DND-41 (cell line): ENCODE results near the gene ATAD3B.
"Not testable (repeated sequence)": the region's sequence is repeated elsewhere in the genome, so short reads cannot be mapped to it uniquely, and the experiment has no call there.

Source experiments
- ATAC-seq: fragments of 200-7000 bp; cut with Tn5 transposase; 3 replicates; pipeline ENCODE4 v1.9.1; 2021; ENCODE audit warnings: low read depth; ENCODE audit not compliant: insufficient read depth
- DNase-seq: peaks from one replicate; pipeline ENCODE4 v3.0.0-alpha.2; 2020
- H2AFZ ChIP-seq: 2 replicates; pipeline ENCODE4 v1.6.0; 2012; ENCODE audit warnings: low read depth, low read length
- H3K27ac ChIP-seq: 2 replicates; pipeline ENCODE4 v1.5.1; 2012; ENCODE audit warnings: low read length, inconsistent platforms
- H3K27me3 ChIP-seq: fragments of 200-600 bp; sonication (generic); 2 replicates; pipeline ENCODE4 v1.6.0; 2012; ENCODE audit warnings: low read length, mild to moderate bottlenecking, inconsistent platforms; ENCODE audit not compliant: insufficient read depth, poor library complexity
- H3K36me3 ChIP-seq: 2 replicates; pipeline ENCODE4 v1.5.1; 2012; ENCODE audit warnings: low read length, inconsistent platforms; ENCODE audit not compliant: insufficient read depth
- H3K4me1 ChIP-seq: 2 replicates; pipeline ENCODE4 v1.5.1; 2012; ENCODE audit warnings: mild to moderate bottlenecking, low read length; ENCODE audit not compliant: insufficient read depth
- H3K4me2 ChIP-seq: 2 replicates; pipeline ENCODE4 v1.6.0; 2012; ENCODE audit warnings: mild to moderate bottlenecking, moderate library complexity, low read length, inconsistent platforms; ENCODE audit not compliant: insufficient read depth
- H3K4me3 ChIP-seq, 2 experiments: fragments of 200-600 bp in 1 of 2; shearing (Covaris generic) in 1 of 2; 2 replicates each; pipeline ENCODE4 v1.5.1; 2012 to 2016; ENCODE audit warnings: inconsistent platforms in 2 of 2, low read length in 2 of 2, mild to moderate bottlenecking in 2 of 2, low read depth in 1 of 2, moderate library complexity in 1 of 2
- H3K79me2 ChIP-seq: 2 replicates; pipeline ENCODE4 v1.6.0; 2012; ENCODE audit warnings: low read length, inconsistent platforms; ENCODE audit not compliant: insufficient read depth
- H3K9ac ChIP-seq: 2 replicates; pipeline ENCODE4 v1.6.0; 2012; ENCODE audit warnings: low read depth, mild to moderate bottlenecking, inconsistent platforms, low read length, moderate library complexity
- H3K9me3 ChIP-seq: 2 replicates; pipeline ENCODE4 v1.5.1; 2012; ENCODE audit warnings: low read length, moderate library complexity, mild to moderate bottlenecking, inconsistent platforms; ENCODE audit not compliant: insufficient read depth, severe bottlenecking
- H4K20me1 ChIP-seq: 2 replicates; pipeline ENCODE4 v1.6.0; 2012; ENCODE audit warnings: low read length; ENCODE audit not compliant: insufficient read depth
- EZH2 ChIP-seq: IDR thresholded peaks from 3 replicates; pipeline ENCODE4 v1.6.1; 2012; ENCODE audit warnings: borderline replicate concordance, low read depth, mild to moderate bottlenecking, moderate library complexity, low read length, inconsistent platforms; ENCODE audit not compliant: severe bottlenecking
- TF ChIP-seq, protein P1 (sequence below): IDR thresholded peaks from 2 replicates; pipeline ENCODE4 v1.5.1; 2012; ENCODE audit warnings: borderline replicate concordance, low read length, moderate library complexity, mild to moderate bottlenecking; ENCODE audit not compliant: poor library complexity, severe bottlenecking; ENCODE audit errors: extremely low read depth

The ATAD3B gene

DNA sequence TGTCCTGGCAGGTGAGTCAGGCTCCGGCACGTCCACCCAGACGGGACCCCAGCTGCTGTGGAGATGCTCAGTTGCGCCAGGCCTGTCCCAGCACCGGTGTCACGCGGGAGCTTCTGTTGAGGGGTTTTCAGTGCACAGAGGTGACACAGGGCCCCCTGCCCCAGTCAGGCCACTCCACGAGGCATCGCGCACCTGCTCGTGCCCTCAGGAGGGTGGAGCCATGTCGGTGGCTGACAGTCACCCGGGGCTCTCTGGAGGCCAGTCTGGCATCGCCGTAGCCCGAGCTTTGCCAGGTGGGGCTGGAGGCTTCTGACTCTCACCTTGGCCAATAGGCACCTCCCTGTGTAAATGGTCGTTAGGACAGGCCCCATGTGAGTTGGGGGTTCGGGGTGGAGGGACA lies 57.8 kb downstream of the ATAD3B start:
- H3K27me3 ChIP-seq = no peaks in the 10 kb centered on the region
- no peak overlapping the region for H3K9ac ChIP-seq
- no peak overlapping the region for H3K27ac ChIP-seq
- no peak overlapping the region for H3K4me2 ChIP-seq
- ATAC-seq = no peak
- DNase-seq = no peak
- no peaks in the 10 kb centered on the region for H3K4me1 ChIP-seq
- H3K36me3 ChIP-seq = peaks cover 60% of the 10 kb centered on the region
- H4K20me1 ChIP-seq = no peaks in the 10 kb centered on the region
- TF ChIP-seq, protein P1, sequence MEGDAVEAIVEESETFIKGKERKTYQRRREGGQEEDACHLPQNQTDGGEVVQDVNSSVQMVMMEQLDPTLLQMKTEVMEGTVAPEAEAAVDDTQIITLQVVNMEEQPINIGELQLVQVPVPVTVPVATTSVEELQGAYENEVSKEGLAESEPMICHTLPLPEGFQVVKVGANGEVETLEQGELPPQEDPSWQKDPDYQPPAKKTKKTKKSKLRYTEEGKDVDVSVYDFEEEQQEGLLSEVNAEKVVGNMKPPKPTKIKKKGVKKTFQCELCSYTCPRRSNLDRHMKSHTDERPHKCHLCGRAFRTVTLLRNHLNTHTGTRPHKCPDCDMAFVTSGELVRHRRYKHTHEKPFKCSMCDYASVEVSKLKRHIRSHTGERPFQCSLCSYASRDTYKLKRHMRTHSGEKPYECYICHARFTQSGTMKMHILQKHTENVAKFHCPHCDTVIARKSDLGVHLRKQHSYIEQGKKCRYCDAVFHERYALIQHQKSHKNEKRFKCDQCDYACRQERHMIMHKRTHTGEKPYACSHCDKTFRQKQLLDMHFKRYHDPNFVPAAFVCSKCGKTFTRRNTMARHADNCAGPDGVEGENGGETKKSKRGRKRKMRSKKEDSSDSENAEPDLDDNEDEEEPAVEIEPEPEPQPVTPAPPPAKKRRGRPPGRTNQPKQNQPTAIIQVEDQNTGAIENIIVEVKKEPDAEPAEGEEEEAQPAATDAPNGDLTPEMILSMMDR = no peak
- no peak for TF ChIP-seq EZH2
- no peak overlapping the region for H3K4me3 ChIP-seq
- H3K9me3 ChIP-seq = no peaks in the 10 kb centered on the region
- no peak overlapping the region for H2AFZ ChIP-seq
- no peaks in the 10 kb centered on the region for H3K79me2 ChIP-seq

DNA sequence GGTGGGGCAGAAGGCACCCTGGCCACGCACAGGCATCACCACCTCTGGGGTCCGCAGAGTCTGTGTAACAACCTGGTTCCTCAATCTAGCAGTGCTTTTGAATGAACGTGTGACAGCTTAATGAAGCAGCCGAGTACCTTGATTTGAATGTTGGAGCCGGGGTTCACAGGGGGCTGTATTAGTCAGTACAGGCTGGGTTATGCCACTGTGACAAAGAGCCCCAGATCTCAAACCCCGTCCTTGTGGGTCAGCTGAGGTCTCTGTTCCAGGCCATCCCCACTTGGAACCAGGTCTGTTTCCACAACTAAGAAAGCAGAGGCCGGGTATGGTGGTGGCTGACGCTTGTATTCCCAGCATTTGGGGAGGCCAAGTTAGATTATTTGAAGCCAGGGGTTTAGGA lies 58.4 kb downstream of the ATAD3B start:
- no peak overlapping the region for H2AFZ ChIP-seq
- no peak overlapping the region for H3K27ac ChIP-seq
- no peaks in the 10 kb centered on the region for H4K20me1 ChIP-seq
- no peak overlapping the region for H3K4me2 ChIP-seq
- H3K9ac ChIP-seq = no peak overlapping the region
- DNase-seq (no peak), ATAC-seq (no peak)
- peaks cover 61% of the 10 kb centered on the region for H3K36me3 ChIP-seq
- no peaks in the 10 kb centered on the region for H3K27me3 ChIP-seq
- H3K9me3 ChIP-seq = no peaks in the 10 kb centered on the region
- no peaks in the 10 kb centered on the region for H3K4me1 ChIP-seq
- H3K79me2 ChIP-seq = no peaks in the 10 kb centered on the region
- no peak for TF ChIP-seq EZH2
- TF ChIP-seq, protein P1 = no peak
- no peak overlapping the region for H3K4me3 ChIP-seq

DNA sequence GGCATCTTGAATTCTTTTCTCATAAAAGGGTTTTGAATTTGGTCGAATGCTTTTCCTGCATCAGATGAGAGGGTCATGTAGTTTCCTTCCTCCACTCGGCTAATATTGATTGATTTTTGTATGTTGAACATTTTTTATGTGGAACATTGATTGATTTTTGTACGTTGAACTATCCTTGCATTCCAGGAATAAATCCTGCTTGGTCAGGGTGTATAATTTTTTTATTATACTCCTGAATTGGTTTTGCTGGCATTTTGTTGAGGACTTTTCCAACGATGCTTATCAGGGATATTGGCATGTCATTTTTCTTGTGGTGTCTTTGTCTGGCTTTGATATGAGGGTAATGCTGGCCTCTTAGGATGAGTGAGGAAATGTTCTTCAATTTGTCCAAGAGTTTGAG lies 60.4 kb downstream of the ATAD3B start:
- Histone ChIP-seq H3K4me3 (no peak overlapping the region), H3K9me3 (no peaks in the 10 kb centered on the region), H3K79me2 (no peaks in the 10 kb centered on the region), H3K4me1 (no peaks in the 10 kb centered on the region), H4K20me1 (peaks cover 3% of the 10 kb centered on the region), H3K27ac (no peak overlapping the region), H3K9ac (no peak overlapping the region), H3K4me2 (no peak overlapping the region), H3K27me3 (no peaks in the 10 kb centered on the region), H3K36me3 (peaks cover 48% of the 10 kb centered on the region), H2AFZ (no peak overlapping the region)
- DNase-seq (no peak), ATAC-seq (no peak)
- no peak for TF ChIP-seq EZH2
- TF ChIP-seq, protein P1 = no peak

DNA sequence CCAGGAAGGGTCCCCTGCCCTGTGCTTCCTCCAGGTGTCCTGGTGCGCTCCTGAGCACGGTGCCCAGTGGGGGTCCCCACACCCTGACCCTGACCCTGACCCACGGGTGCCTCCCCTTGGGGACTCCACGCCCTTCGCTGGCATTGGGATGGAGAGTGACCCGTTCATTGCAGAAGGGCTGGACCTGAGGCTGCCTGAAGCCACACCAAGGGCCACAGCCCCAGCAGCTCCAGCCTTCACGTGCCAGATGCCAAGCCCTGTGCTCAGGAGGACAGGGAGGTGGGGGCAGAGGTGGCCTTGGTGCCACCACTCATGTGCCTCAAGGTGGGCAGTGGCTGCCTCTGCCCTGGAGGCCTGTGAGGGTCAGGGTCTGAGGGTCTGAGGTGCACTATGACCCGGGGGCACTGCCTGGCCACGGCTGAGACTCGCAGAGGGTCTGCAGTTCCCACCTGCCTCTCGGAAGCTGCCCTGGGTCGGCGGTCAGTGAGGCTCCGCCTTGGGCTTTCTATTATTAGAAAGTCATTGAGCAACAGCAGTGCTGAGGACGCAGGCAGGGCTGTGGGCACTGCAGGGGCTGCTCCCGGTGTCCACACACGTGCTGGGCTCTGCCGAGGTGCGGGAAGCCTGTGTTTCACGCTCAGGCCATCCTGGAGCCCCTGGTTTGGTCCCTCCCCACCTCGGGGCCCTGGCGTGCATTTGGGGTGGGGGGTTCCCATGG lies 61.8 kb downstream of the ATAD3B start:
- not testable (repeated sequence) for H3K27ac ChIP-seq, H3K4me3 ChIP-seq, ATAC-seq, H3K27me3 ChIP-seq, H3K9ac ChIP-seq, H3K79me2 ChIP-seq, H3K9me3 ChIP-seq, H2AFZ ChIP-seq, H3K4me1 ChIP-seq, H3K4me2 ChIP-seq, DNase-seq
- Histone ChIP-seq H4K20me1 (peaks cover 12% of the 10 kb centered on the region), H3K36me3 (peaks cover 46% of the 10 kb centered on the region)

DNA sequence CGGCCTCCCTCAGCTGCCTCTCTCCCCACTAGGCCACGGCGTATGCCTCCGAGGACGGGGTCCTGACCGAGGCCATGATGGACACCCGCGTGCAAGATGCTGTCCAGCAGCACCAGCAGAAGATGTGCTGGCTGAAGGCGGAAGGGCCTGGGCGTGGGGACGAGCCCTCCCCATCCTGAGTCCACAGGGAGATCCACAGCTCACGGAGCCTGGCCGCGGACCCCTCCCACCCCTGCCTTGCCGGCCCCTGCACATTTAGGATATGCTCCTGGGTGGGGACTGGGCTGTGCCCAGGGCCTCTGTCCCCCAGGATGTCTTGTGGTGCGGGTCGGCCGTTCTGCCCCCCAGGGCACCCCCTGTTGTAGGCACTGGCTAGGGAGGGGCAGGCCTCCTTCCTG lies 62.3 kb downstream of the ATAD3B start:
- H3K27me3 ChIP-seq, H2AFZ ChIP-seq, H3K27ac ChIP-seq, H3K9ac ChIP-seq, ATAC-seq, H3K79me2 ChIP-seq, H3K4me1 ChIP-seq, H3K4me3 ChIP-seq, H3K9me3 ChIP-seq, H3K4me2 ChIP-seq, DNase-seq: not testable (repeated sequence)
- peaks cover 15% of the 10 kb centered on the region for H4K20me1 ChIP-seq
- peaks cover 44% of the 10 kb centered on the region for H3K36me3 ChIP-seq
